Ishikawa (cell line): ENCODE measurements around the gene FMOD.

ENCODE experiments used
- CREB1 ChIP-seq: IDR thresholded peaks from 2 replicates; pipeline ENCODE4 v1.6.1; 2012; ENCODE audit warnings: low read depth
- REST ChIP-seq: IDR thresholded peaks from 2 replicates; pipeline ENCODE4 v1.6.1; 2012; ENCODE audit warnings: low read depth, mild to moderate bottlenecking

GRCh38 chr1:203364806-203365205 is 13.9 kb upstream of the FMOD start:
- TF ChIP-seq CREB1 (no peak), REST (no peak)
